HG03139 (cell line): ENCODE data around the gene MPO.

Experiments
- ATAC-seq: cut with Tn5 transposase; IDR thresholded peaks from one replicate; pipeline ENCODE4 v1.9.1; 2021; ENCODE audit not compliant: unreplicated experiment

MPO gene

GRCh38 chr17:58236394-58236793 is 44.3 kb downstream of the MPO start:
- ATAC-seq = no peak

DNA sequence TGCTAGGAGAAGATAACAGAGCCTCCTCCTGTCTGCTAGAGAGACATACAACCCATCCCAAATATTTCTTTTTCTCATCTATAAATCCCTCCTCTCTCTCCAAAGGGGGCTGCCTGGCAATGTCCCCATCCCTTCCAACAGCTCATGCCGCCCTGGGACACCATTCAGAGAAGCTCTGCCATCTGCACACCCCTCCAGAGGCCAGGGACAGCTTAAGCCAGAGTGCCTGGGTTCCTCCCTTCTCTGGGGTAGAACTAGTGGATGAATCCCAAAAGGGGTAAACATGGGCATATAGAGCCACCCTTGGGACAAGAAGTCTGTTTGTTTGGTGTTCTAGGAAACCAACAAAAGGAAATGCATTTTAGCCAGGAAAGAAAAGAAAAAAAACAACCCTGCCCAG is 44.9 kb downstream of the MPO start:
- no peak for ATAC-seq

DNA sequence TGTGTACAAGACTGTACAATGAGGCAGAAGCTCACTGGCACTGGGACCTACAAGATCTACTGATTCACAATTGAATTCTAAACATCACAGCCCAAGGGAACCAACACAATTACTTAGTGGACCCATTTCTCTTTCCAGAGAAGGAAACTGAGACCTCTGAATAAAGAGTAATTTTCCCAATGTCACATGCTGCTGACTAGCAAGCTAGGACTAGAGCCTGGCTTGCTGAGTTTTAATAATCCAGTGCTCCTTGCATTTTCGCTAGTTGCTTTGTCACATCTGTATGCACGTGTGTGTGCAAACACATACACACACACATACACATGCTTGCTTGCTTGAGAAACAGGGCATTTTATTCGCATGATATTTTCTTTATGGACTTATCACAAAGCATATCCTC is 46.2 kb downstream of the MPO start:
- no peak for ATAC-seq

- ATAC-seq = no peak
These were observed 47.2 kb downstream of the MPO start for GRCh38 chr17:58233543-58233942.

DNA sequence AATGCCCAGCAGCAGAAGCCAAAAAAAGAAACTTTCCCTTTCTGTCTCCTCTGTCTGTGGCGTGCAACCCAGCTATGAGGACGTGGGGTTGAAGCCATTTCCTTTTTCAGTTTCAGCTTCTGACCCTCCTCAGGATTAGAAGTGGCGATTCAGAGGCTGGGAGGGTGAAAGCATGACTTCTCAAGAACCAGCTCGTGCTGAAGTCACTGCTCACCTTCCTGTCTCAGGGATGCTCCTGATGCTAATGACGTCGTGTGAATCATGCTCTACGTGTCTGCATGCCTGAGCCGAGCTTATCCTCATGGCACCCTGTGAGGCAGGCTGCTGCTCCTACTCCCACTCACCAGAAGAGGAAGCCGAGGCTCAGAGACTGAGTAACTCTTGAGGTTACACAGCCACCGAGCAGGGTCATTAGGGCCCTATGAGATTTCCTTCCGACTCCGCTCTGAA is 48.0 kb downstream of the MPO start:
- peak; percentile 77 for ATAC-seq

DNA sequence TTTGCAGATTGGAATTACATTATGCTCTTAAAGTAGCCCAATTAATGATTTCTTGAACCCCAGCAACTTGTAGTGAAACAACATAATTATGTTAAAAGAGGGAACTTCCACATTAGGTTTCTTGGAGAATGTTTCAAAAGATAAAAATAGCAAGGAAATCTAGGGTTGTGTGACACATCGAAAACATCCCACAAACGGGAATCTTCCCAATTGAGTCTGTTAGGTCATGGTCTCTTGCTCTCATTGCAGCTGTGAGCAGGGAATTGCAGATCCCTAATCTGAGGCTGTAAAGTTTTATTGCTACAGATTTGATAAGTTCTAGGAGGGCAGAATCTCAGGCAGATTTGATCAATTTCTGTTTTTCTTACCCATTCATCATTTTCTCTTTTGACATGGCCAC is 49.1 kb downstream of the MPO start:
- ATAC-seq = no peak

GRCh38 chr17:58229881-58230280 is 50.9 kb downstream of the MPO start:
- ATAC-seq = no peak

DNA sequence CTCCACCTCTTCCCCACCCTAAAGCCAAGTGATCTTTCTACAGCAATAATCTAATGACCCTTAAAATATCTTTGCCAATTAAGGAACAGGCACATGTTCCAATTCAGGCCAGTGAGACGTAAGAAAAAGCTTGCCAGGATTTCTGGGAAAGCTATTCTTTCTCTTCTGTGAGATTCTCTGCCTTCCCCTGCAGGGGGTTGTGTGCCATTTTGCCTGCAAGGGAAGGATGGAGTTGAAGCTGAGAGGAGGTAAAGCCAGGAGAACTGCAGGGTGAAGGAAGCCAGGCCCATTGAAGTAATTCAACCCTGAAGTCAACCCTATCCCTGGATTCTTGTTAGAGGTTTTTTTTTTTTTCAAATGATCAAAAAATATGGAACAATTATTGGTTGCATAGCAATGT is 51.4 kb downstream of the MPO start:
- ATAC-seq = no peak

DNA sequence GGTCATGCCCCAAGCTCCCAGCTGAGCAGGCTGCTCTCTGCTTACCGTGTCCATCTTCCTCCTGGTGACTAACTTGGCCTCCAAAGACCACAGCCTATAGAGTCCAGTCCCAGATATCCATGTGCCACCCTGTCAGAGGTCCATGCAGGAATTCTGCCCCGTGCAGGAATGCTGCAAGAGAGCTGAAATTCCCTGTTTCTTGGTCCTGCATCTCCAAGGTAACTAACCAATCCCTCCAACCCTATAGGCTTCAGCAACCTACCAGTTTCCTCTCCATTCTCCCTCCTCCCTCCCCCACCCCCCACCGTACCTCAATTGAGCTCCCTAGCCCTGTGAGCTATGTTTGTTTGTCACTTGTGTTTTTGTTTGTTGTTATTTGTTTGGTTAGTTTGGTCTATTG is 52.1 kb downstream of the MPO start:
- ATAC-seq = no peak

GRCh38 chr17:58227733-58228132 is 53.0 kb downstream of the MPO start:
- ATAC-seq = no peak

- no peak for ATAC-seq
These were observed 56.4 kb downstream of the MPO start for GRCh38 chr17:58224315-58224714.
